GM03348 (cell line): ENCODE data around the gene HSD11B1L.
"Not testable (repeated sequence)": the region's sequence is repeated elsewhere in the genome, so short reads cannot be mapped to it uniquely, and the experiment has no call there.

Source experiments
- DNase-seq: peaks from one replicate; pipeline ENCODE4 v3.0.0; 2012; ENCODE audit warnings: low spot score

HSD11B1L gene

GRCh38 chr19:5686647-5687359 lies 6.0 kb downstream of the HSD11B1L start:
- peak; percentile 98 for DNase-seq

- no peak for DNase-seq
Measured at GRCh38 chr19:5687360-5688198, 6.8 kb downstream of the HSD11B1L start.

- DNase-seq: not testable (repeated sequence)
Measured at GRCh38 chr19:5688262-5688881, 7.5 kb downstream of the HSD11B1L start.

- peak; percentile 98 for DNase-seq
Measured at GRCh38 chr19:5690125-5690954, 9.5 kb downstream of the HSD11B1L start, which contains the start of gene RPL36. Gene RPL36 (plus strand): TSS chr19:5690295. CDS start chr19:5690508, 213 bp downstream.

GRCh38 chr19:5690955-5691821 lies 10.4 kb downstream of the HSD11B1L start:
- DNase-seq: peak; percentile 64

- peak; percentile 48 for DNase-seq
Measured at GRCh38 chr19:5691822-5692722, 11.2 kb downstream of the HSD11B1L start.

GRCh38 chr19:5692723-5693194 lies 11.9 kb downstream of the HSD11B1L start:
- DNase-seq: no peak

GRCh38 chr19:5693195-5694166 lies 12.7 kb downstream of the HSD11B1L start:
- DNase-seq: no peak

GRCh38 chr19:5694167-5694955 lies 13.5 kb downstream of the HSD11B1L start:
- DNase-seq: no peak

GRCh38 chr19:5694956-5695648 lies 14.3 kb downstream of the HSD11B1L start:
- no peak for DNase-seq

- DNase-seq: no peak
Measured at GRCh38 chr19:5695649-5696195, 14.9 kb downstream of the HSD11B1L start.

GRCh38 chr19:5696196-5697021 lies 15.6 kb downstream of the HSD11B1L start:
- DNase-seq: no peak

GRCh38 chr19:5697022-5697889 lies 16.4 kb downstream of the HSD11B1L start:
- no peak for DNase-seq

GRCh38 chr19:5697890-5698634 lies 17.2 kb downstream of the HSD11B1L start:
- DNase-seq: no peak
